C4-2B (cell line): Measurements from ENCODE around the gene GMDS.

Source experiments
- CTCF ChIP-seq: fragments of 450-650 bp; conservative IDR thresholded peaks from 2 replicates; pipeline ENCODE4 v1.5.1; 2017; ENCODE audit warnings: mild to moderate bottlenecking
- ZFX ChIP-seq: fragments of 450-650 bp; IDR thresholded peaks from 2 replicates; pipeline ENCODE4 v1.6.1; 2017

GRCh38 chr6:2204272-2204671 is 41.1 kb downstream of the GMDS start:
- TF ChIP-seq CTCF (no peak), ZFX (no peak)
